ENCODE results near the gene FHL5.

Gene FHL5

DNA sequence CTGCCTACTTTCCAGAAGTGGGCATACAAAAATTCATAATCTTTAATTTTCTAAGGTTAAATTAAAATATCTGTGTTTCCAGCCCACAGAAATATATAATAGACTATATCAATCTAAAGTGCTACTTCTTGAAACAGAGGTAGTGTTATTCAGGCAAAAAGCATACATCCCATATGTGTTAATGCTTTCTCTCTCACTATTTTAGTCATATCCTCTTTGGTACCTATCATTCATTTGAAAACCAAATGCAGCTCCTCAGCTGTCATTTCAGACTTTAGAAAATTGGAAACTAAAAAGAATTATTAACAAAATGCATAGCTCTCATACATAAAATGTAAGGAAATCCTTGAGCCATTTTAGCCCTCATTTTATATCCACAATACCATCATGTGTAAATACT, 925 bp downstream of the FHL5 start:
- no peak overlapping the region for H3K4me3 ChIP-seq (ENCODE audit: low read depth, low read length)
- DNase-seq (ENCODE audit: low read depth), result no peak
- TF ChIP-seq, protein P1, sequence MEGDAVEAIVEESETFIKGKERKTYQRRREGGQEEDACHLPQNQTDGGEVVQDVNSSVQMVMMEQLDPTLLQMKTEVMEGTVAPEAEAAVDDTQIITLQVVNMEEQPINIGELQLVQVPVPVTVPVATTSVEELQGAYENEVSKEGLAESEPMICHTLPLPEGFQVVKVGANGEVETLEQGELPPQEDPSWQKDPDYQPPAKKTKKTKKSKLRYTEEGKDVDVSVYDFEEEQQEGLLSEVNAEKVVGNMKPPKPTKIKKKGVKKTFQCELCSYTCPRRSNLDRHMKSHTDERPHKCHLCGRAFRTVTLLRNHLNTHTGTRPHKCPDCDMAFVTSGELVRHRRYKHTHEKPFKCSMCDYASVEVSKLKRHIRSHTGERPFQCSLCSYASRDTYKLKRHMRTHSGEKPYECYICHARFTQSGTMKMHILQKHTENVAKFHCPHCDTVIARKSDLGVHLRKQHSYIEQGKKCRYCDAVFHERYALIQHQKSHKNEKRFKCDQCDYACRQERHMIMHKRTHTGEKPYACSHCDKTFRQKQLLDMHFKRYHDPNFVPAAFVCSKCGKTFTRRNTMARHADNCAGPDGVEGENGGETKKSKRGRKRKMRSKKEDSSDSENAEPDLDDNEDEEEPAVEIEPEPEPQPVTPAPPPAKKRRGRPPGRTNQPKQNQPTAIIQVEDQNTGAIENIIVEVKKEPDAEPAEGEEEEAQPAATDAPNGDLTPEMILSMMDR (IDR thresholded peaks at IDR 0.05; ENCODE audit: control insufficient read depth, extremely low read depth, insufficient read depth), result no peak

DNA sequence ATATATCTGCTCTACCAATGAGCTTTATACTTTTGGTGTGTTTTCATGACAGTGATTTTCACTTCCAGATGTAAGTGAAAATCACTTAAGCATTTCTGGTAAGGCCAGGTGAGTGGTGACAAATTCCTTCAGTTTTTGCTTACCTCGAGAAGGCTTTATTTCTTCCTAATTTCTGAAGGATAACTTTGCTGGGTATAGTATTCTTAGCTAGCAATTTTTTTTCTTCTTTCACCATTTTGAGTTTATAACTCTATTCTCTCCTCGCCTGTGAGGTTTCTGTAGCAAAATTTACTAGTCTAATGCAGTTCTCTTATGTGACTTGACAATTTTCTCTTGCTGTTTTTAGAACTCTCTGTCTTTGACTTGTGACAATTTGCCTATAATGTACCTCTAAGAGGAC, 7.1 kb downstream of the FHL5 start:
- H3K4me3 ChIP-seq (ENCODE audit: low read depth, low read length), result no peak overlapping the region
- TF ChIP-seq, protein P1 (IDR thresholded peaks at IDR 0.05; ENCODE audit: control insufficient read depth, extremely low read depth, insufficient read depth), result no peak
- no peak for DNase-seq (ENCODE audit: low read depth)

DNA sequence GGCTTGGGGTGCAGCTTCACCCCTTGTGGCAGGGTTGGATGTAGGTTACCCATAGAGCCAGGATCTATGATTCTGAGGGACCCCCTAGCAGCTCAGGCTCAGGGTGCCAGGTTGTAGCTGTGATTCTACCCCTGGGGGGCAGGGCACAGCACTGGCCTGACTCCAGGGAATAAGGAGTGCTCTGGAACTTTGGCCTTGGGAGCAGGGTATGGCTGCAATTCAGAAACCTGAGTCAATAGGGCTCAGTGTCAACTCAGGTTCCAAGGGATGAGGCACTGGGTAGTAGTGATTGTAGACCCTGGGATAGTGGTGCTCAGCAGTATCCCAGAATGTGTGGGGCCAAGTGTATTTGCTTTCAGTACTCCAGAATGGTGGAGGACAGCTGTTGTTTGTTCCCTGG, 8.6 kb downstream of the FHL5 start:
- no peak for DNase-seq (ENCODE audit: low read depth)
- TF ChIP-seq, protein P1 (IDR thresholded peaks at IDR 0.05; ENCODE audit: control insufficient read depth, extremely low read depth, insufficient read depth), result no peak
- no peak overlapping the region for H3K4me3 ChIP-seq (ENCODE audit: low read depth, low read length)

DNA sequence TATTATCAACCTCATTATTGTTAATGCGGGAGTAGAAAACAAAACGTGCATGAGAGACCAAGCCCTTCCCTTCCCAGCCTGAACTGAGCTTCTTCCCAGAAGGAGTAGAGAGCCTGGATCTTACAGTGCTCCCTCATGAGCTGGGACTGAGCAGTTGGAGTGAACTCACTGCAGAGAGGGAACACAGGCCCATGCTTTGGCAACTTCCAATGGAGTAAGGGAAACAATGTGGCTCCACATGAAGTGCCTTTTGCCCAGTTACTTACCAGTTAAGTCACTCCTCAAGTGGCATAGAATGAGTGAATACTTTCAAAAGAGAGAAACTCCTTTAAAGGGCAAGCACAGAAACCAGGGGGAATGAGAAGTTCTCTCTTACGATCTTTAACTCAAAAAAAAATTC, 12.4 kb downstream of the FHL5 start:
- H3K4me3 ChIP-seq (ENCODE audit: low read depth, low read length), result no peak overlapping the region
- TF ChIP-seq, protein P1 (IDR thresholded peaks at IDR 0.05; ENCODE audit: control insufficient read depth, extremely low read depth, insufficient read depth), result no peak
- DNase-seq (ENCODE audit: low read depth), result no peak

DNA sequence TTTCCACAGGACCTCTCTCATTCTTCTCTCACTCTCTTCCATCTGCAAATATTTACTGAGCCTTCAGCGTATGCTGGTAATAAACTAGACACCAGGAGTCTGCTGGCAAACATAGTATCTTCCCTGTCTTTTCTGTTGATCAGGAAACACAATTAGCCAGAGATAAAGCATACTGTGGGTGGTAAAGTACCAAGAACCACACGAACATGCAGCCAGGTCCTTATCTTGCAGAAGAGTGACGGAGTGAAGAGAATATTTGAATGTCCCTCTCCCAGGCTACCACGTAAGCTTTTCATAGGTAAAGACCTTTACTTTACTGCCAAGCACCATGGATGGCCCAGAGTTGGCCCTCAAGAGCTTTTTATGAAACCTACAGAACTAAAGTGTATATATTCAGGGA, 13.3 kb downstream of the FHL5 start:
- peak; percentile 54 for DNase-seq (ENCODE audit: low read depth)
- TF ChIP-seq, protein P1 (IDR thresholded peaks at IDR 0.05; ENCODE audit: control insufficient read depth, extremely low read depth, insufficient read depth), result no peak
- H3K4me3 ChIP-seq (ENCODE audit: low read depth, low read length), result no peak overlapping the region

DNA sequence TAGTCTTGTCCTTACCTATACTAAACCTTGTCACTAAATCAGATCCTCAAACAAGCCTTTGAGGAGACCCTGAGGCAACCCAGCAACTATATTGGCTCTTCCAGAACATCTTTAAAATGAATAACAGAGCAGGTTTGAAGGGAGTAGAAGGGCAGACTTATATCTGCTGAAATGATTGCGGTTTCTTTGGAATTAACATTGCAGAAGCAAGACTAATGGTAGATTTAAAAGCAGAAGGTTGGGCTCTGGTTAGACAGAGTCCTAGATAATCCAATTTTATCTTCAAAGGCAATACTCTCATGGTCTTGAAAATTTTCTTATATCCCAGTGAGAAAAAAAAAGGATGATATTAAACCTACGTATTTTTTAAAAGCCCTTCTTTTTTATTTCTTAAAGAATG, 19.1 kb downstream of the FHL5 start:
- TF ChIP-seq, protein P1 (IDR thresholded peaks at IDR 0.05; ENCODE audit: control insufficient read depth, extremely low read depth, insufficient read depth), result no peak
- no peak for DNase-seq (ENCODE audit: low read depth)
- H3K4me3 ChIP-seq (ENCODE audit: low read depth, low read length), result no peak overlapping the region

DNA sequence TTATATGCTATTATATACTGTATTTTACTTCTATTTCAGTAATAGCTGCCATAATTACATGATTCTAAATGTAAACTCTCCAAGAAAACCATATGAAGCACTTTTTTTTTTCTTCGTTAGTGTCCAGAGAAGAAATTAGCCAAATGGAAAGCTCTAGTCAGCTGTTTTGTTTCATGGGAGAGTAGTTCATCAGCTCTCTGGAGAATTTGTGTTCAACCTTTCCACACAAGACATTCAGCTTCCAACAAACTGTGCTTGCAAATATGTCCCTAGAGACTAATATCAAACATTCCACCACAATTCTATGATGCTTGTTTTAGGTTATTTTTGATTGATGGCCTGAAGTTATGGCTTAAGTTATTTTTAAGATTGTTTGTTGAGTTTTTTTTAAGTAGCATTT, 19.5 kb downstream of the FHL5 start:
- H3K4me3 ChIP-seq (ENCODE audit: low read depth, low read length), result no peak overlapping the region
- no peak for DNase-seq (ENCODE audit: low read depth)
- TF ChIP-seq, protein P1 (IDR thresholded peaks at IDR 0.05; ENCODE audit: control insufficient read depth, extremely low read depth, insufficient read depth), result no peak
